Measurements from ENCODE around the gene ATP6V0B.

Gene ATP6V0B

GRCh38 chr1:43945674-43946235 lies 29.0 kb upstream of the ATP6V0B start:
- no peak for DNase-seq (ENCODE audit: extremely low read depth in 1 of 2, low read depth in 1 of 2)

GRCh38 chr1:43946236-43947060 lies 28.3 kb upstream of the ATP6V0B start, which contains the start of gene IPO13:
Gene IPO13 (plus strand): TSS chr1:43946950. CDS start chr1:43947601, 651 bp downstream.
- peak; percentile 86 to 89 for DNase-seq (ENCODE audit: extremely low read depth in 1 of 2, low read depth in 1 of 2)

GRCh38 chr1:43947061-43947873 lies 27.5 kb upstream of the ATP6V0B start:
- DNase-seq (ENCODE audit: extremely low read depth in 1 of 2, low read depth in 1 of 2), result no peak

GRCh38 chr1:43947874-43948437 lies 26.8 kb upstream of the ATP6V0B start:
- no peak for DNase-seq (ENCODE audit: extremely low read depth in 1 of 2, low read depth in 1 of 2)

GRCh38 chr1:43949678-43950077 lies 25.1 kb upstream of the ATP6V0B start:
- no peak for DNase-seq (ENCODE audit: extremely low read depth in 1 of 2, low read depth in 1 of 2)

GRCh38 chr1:43951021-43951985 lies 23.5 kb upstream of the ATP6V0B start:
- DNase-seq (ENCODE audit: extremely low read depth in 1 of 2, low read depth in 1 of 2), result no peak

- no peak for DNase-seq (ENCODE audit: extremely low read depth in 1 of 2, low read depth in 1 of 2)
Measured at GRCh38 chr1:43952731-43953346, 21.9 kb upstream of the ATP6V0B start.

- no peak for DNase-seq (ENCODE audit: extremely low read depth in 1 of 2, low read depth in 1 of 2)
Measured at GRCh38 chr1:43953361-43953760, 21.4 kb upstream of the ATP6V0B start.

GRCh38 chr1:43954036-43954435 lies 20.7 kb upstream of the ATP6V0B start:
- DNase-seq (ENCODE audit: extremely low read depth in 1 of 2, low read depth in 1 of 2), result no peak

- DNase-seq (ENCODE audit: extremely low read depth in 1 of 2, low read depth in 1 of 2), result no peak
Measured at GRCh38 chr1:43956234-43956633, 18.5 kb upstream of the ATP6V0B start.

GRCh38 chr1:43957407-43958040 lies 17.2 kb upstream of the ATP6V0B start:
- DNase-seq (ENCODE audit: extremely low read depth in 1 of 2, low read depth in 1 of 2), result no peak

- no peak for DNase-seq (ENCODE audit: extremely low read depth in 1 of 2, low read depth in 1 of 2)
Measured at GRCh38 chr1:43958351-43959255, 16.2 kb upstream of the ATP6V0B start.

GRCh38 chr1:43960798-43961197 lies 14.0 kb upstream of the ATP6V0B start:
- DNase-seq (ENCODE audit: extremely low read depth in 1 of 2, low read depth in 1 of 2), result no peak

GRCh38 chr1:43961692-43962091 lies 13.1 kb upstream of the ATP6V0B start:
- no peak for DNase-seq (ENCODE audit: extremely low read depth in 1 of 2, low read depth in 1 of 2)

GRCh38 chr1:43962324-43962723 lies 12.4 kb upstream of the ATP6V0B start:
- DNase-seq (ENCODE audit: extremely low read depth in 1 of 2, low read depth in 1 of 2), result no peak

GRCh38 chr1:43963006-43963405 lies 11.8 kb upstream of the ATP6V0B start:
- DNase-seq (ENCODE audit: extremely low read depth in 1 of 2, low read depth in 1 of 2), result no peak

- DNase-seq (ENCODE audit: extremely low read depth in 1 of 2, low read depth in 1 of 2), result no peak
Measured at GRCh38 chr1:43963890-43964289, 10.9 kb upstream of the ATP6V0B start.

- no peak for DNase-seq (ENCODE audit: extremely low read depth in 1 of 2, low read depth in 1 of 2)
Measured at GRCh38 chr1:43965316-43965715, 9.4 kb upstream of the ATP6V0B start.
